Gastroesophageal sphincter (tissue), 4 donors: ENCODE measurements around the gene CALU. TPM values are rescaled to one million over a fixed set of nuclear protein-coding genes. Genes with fewer than 3 reads are reported as not detected.

Experiments used
- ATAC-seq: fragments of 150-250 bp; one replicate; pipeline ENCODE4 v1.9.1; 2016; ENCODE audit warnings: mild to moderate bottlenecking, moderate library complexity
- H3K27ac ChIP-seq, 4 donors: fragments of 200-600 bp; sonication (generic) in 3 of 4; 1 replicate in 3 of 4; 2 replicates in 1 of 4; pipeline ENCODE4 v1.5.1; 2016 to 2019
- H3K27me3 ChIP-seq: fragments of 200-600 bp; sonication (generic); one replicate; pipeline ENCODE4 v1.5.1; 2019
- H3K36me3 ChIP-seq, 2 donors: fragments of 200-600 bp; sonication (generic); one replicate each; pipeline ENCODE4 v1.5.1; 2019; ENCODE audit warnings: control low read depth in 1 of 2
- H3K4me1 ChIP-seq, 3 donors: fragments of 200-600 bp; sonication (generic); 1 replicate in 2 of 3; 2 replicates in 1 of 3; pipeline ENCODE4 v1.5.1; 2016 to 2019; ENCODE audit warnings: control low read depth in 2 of 3
- H3K4me3 ChIP-seq, 2 donors: fragments of 200-600 bp; sonication (generic); one replicate each; pipeline ENCODE4 v1.5.1; 2019; ENCODE audit warnings: mild to moderate bottlenecking in 1 of 2, moderate library complexity in 1 of 2
- H3K9me3 ChIP-seq, 3 donors: fragments of 200-600 bp; sonication (generic); one replicate each; pipeline ENCODE4 v1.5.1; 2017 to 2019; ENCODE audit warnings: control low read depth in 2 of 3
- CTCF ChIP-seq, 4 experiments: fragments of 200-600 bp in 2 of 4; fragments of 450-650 bp in 2 of 4; sonication (generic) in 1 of 4; IDR thresholded peaks; one replicate each; pipeline ENCODE4 v1.5.1; 2017 to 2019; ENCODE audit warnings: antibody characterized with exemption in 4 of 4, mild to moderate bottlenecking in 2 of 4, moderate library complexity in 2 of 4
- EP300 ChIP-seq: sonication (generic); formaldehyde crosslinking; IDR thresholded peaks from one replicate; pipeline ENCODE4 v1.6.1; 2017; ENCODE audit warnings: antibody characterized with exemption, mild to moderate bottlenecking
- POLR2A ChIP-seq, 2 donors: fragments of 450-650 bp; IDR thresholded peaks; one replicate each; pipeline ENCODE4 v1.6.1; 2017; ENCODE audit warnings: antibody characterized with exemption in 2 of 2, mild to moderate bottlenecking in 2 of 2, moderate library complexity in 1 of 2
- POLR2AphosphoS5 ChIP-seq: sonication (generic); formaldehyde crosslinking; IDR thresholded peaks from one replicate; pipeline ENCODE4 v1.6.1; 2017; ENCODE audit warnings: antibody characterized with exemption
- whole genome bisulfite sequencing, 2 donors: methylation state at CpG; one replicate each; pipeline ENCODE4 v1.1.5; 2018; ENCODE audit warnings: low coverage in 1 of 2; 5-methylcytosine and 5-hydroxymethylcytosine counted together
- total RNA-seq, 4 donors: library from RNA; depleted of rRNA; stranded (reverse); fragments of >200 nt; gene quantifications; one replicate each; pipeline ENCODE4 v1.1.0, GENCODE V29; 2016

CALU gene
- total RNA-seq, 4 donors from 2014 or later = 146 to 274 (median 235) TPM

- peak; percentile 40 for ATAC-seq
- peak overlapping the region; percentile 37 to 90 (median 80) for H3K27ac ChIP-seq
- peaks cover 0 to 37% (median 17%) of the 10 kb centered on the region in 3 donors for H3K4me1 ChIP-seq
- 50% methylated on average over 6 of the region's 45 CpGs; no CpG with 5 or more reads in 1 of the 2 donors for WGBS, 2 donors
- no peaks in the 10 kb centered on the region for H3K27me3 ChIP-seq
- TF ChIP-seq EP300 (no peak), POLR2AphosphoS5 (no peak)
- H3K4me3 ChIP-seq = peak overlapping the region; percentile 70 to 79
- peaks cover 0 to 8% of the 10 kb centered on the region in 2 donors for H3K36me3 ChIP-seq
- H3K9me3 ChIP-seq = no peaks in the 10 kb centered on the region
Observed at GRCh38 chr7:128790315-128791041, 51.3 kb downstream of the CALU start.

- H3K36me3 ChIP-seq = peaks cover 0 to 8% of the 10 kb centered on the region in 2 donors
- no peaks in the 10 kb centered on the region for H3K9me3 ChIP-seq
- peak; percentile 92 for ATAC-seq
- H3K4me3 ChIP-seq = peak within 1 kb of the TSS; percentile 70 to 79
- H3K4me1 ChIP-seq = peaks cover 0 to 37% (median 17%) of the 10 kb centered on the region in 3 donors
- peak within 1 kb of the TSS; percentile 37 to 90 (median 80) for H3K27ac ChIP-seq
- H3K27me3 ChIP-seq = no peaks in the 10 kb centered on the region
- WGBS, 2 donors = 0% methylated on average over 13 of the region's 80 CpGs; no CpG with 5 or more reads in 1 of the 2 donors
- TF ChIP-seq POLR2AphosphoS5 (peak; percentile 44), EP300 (no peak), CTCF (IDR thresholded peaks at IDR 0.05) (no peak), POLR2A (IDR thresholded peaks at IDR 0.05) (peak; percentile 25 to 65)
Observed at GRCh38 chr7:128791121-128791971, 52.2 kb downstream of the CALU start, which contains the start of gene CCDC136. CCDC136 (plus strand) TSS chr7:128791968; CDS start chr7:128792412, 444 bp downstream.

GRCh38 chr7:128791972-128792327 is 52.8 kb downstream of the CALU start:
- H3K4me1 ChIP-seq = peaks cover 0 to 37% (median 17%) of the 10 kb centered on the region in 3 donors
- ATAC-seq = no peak
- H3K36me3 ChIP-seq = peaks cover 0 to 8% of the 10 kb centered on the region in 2 donors
- WGBS, 2 donors = no CpG with 5 or more reads among the region's 9 CpGs
- H3K27ac ChIP-seq = peak overlapping the region in 2 of 4 donors; percentile 82 to 90
- TF ChIP-seq EP300 (no peak), CTCF (IDR thresholded peaks at IDR 0.05) (no peak), POLR2A (IDR thresholded peaks at IDR 0.05) (no peak), POLR2AphosphoS5 (no peak)
- H3K9me3 ChIP-seq = no peaks in the 10 kb centered on the region
- no peaks in the 10 kb centered on the region for H3K27me3 ChIP-seq
- H3K4me3 ChIP-seq = peak overlapping the region; percentile 70 to 79

- peak overlapping the region in 1 of 2 donors; percentile 79 for H3K4me3 ChIP-seq
- peak overlapping the region in 3 of 4 donors; percentile 11 to 90 (median 82) for H3K27ac ChIP-seq
- H3K4me1 ChIP-seq = peaks cover 0 to 37% (median 17%) of the 10 kb centered on the region in 3 donors
- H3K27me3 ChIP-seq = no peaks in the 10 kb centered on the region
- WGBS, 2 donors = 40 to 51% methylated on average over 1 to 6 of the region's 10 CpGs
- no peak for ATAC-seq
- H3K9me3 ChIP-seq = no peaks in the 10 kb centered on the region
- TF ChIP-seq POLR2AphosphoS5 = no peak
- peaks cover 0 to 8% of the 10 kb centered on the region in 2 donors for H3K36me3 ChIP-seq
Observed at GRCh38 chr7:128792471-128793180, 53.5 kb downstream of the CALU start.

GRCh38 chr7:128793181-128793547 is 54.0 kb downstream of the CALU start:
- Histone ChIP-seq H3K9me3 (no peaks in the 10 kb centered on the region), H3K27ac (no peak overlapping the region), H3K4me3 (no peak overlapping the region), H3K27me3 (no peaks in the 10 kb centered on the region), H3K36me3 (peaks cover 0 to 8% of the 10 kb centered on the region in 2 donors), H3K4me1 (peaks cover 0 to 37% (median 17%) of the 10 kb centered on the region in 3 donors)
- 91 to 96% methylated on average over 4 to 5 of the region's 5 CpGs for WGBS, 2 donors
- TF ChIP-seq POLR2A (IDR thresholded peaks at IDR 0.05) = no peak
- no peak for TF ChIP-seq CTCF (IDR thresholded peaks at IDR 0.05)
- TF ChIP-seq EP300 = no peak
- no peak for TF ChIP-seq POLR2AphosphoS5
- ATAC-seq = no peak
